ENCODE results near the gene POTEF. TPM values are rescaled to one million over a fixed set of nuclear protein-coding genes. Genes with fewer than 3 reads are reported as not detected.
"Not testable (repeated sequence)": the region's sequence is repeated elsewhere in the genome, so short reads cannot be mapped to it uniquely, and the experiment has no call there.

Gene POTEF
- total RNA-seq, 4 donors from 2014 or later: not detected

DNA sequence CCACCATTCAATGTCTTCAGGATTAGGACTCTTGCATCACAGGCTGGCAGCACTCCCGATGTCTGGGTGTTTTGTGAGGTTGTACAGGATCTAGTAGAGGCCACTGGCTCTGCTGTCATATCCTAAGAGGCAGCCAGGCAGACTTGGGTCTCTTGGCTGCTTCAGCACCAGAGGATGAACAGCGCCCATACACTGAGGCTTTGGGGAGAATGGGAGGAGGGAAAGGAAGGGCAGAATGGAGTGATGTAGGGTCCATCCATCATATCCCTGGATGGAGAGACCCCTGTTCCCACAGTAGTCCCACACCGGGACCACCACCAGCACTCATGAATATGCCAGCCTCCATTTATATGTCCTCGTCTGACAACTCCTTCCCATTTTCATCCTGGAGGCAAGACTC is 80.6 kb downstream of the POTEF start:
- H3K27ac ChIP-seq; H3K27me3 ChIP-seq; DNase-seq; ATAC-seq; H3K36me3 ChIP-seq; in situ Hi-C loops (cut with MboI; ENCODE audit: low sequenced_read_pairs in 4 of 4); H3K4me1 ChIP-seq; H3K9me3 ChIP-seq; H3K4me3 ChIP-seq; intact Hi-C loops (cut with DNase I; ENCODE audit: low total_unique reads): not testable (repeated sequence)

DNA sequence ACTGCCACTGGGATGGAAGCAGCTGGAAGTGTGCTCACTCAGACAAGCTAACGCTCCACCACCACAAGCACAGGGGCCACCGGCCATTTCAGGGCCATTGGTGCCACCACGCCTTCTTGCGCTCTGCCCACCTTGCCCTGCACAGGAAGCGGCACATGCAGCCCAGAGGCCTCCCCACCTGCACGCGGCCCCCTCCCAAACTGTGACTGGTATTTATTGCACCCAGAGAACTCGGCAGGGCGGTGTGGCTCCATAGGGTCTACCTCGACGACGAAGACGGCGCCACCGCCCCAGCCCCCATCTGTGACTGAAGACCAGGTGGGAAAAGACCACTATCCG is 90.8 kb downstream of the POTEF start:
- H3K27ac ChIP-seq; H3K36me3 ChIP-seq; DNase-seq; H3K4me3 ChIP-seq; intact Hi-C loops (cut with DNase I; ENCODE audit: low total_unique reads); ATAC-seq; in situ Hi-C loops (cut with MboI; ENCODE audit: low sequenced_read_pairs in 4 of 4); H3K27me3 ChIP-seq; H3K9me3 ChIP-seq; H3K4me1 ChIP-seq: not testable (repeated sequence)

DNA sequence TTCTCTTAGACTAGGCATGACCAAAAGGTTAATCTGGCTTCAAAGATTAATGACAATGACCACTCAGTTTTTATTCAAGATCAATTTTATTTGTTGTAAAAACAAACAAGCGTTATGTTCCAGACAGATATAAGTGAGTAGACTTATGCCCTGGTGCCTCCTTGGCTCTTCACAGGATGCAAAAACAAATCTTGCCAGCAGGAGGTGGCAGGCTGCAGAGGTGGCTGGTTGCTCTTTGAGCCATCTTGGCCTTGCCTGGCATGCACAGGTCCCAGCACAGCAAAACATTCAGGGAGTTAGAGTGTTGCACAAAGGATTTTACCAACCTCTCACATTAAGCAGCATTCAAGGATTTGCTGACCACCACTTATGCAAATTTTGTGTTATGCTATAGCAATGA is 103.1 kb downstream of the POTEF start:
- H3K27me3 ChIP-seq; intact Hi-C loops (cut with DNase I; ENCODE audit: low total_unique reads); ATAC-seq; H3K36me3 ChIP-seq; H3K4me3 ChIP-seq; H3K4me1 ChIP-seq; H3K9me3 ChIP-seq; DNase-seq; in situ Hi-C loops (cut with MboI; ENCODE audit: low sequenced_read_pairs in 4 of 4); H3K27ac ChIP-seq: not testable (repeated sequence)

Other genes with a start within 250 kb of the POTEF start
- gene RAB6C, start 149.6 kb downstream of the POTEF start, total RNA-seq: not detected
- 1 to 10 TPM in 1 of 4 donors, under 1 TPM in 1, not detected in 2; 0.42 to 1.2 TPM for gene CCDC74B, start 15.9 kb upstream of the POTEF start, total RNA-seq
- 10 to 100 TPM; 19.5 to 33.4 (median 24.5) TPM for gene SMPD4, start 52.4 kb upstream of the POTEF start, total RNA-seq
- gene MZT2B, start 53.0 kb upstream of the POTEF start, total RNA-seq: 10 to 100 TPM; 57.0 to 86.5 (median 69.9) TPM
- gene TUBA3E, start 69.2 kb upstream of the POTEF start, total RNA-seq: not detected
- gene IMP4, start 213.7 kb upstream of the POTEF start, total RNA-seq: 100 to 1,000 TPM; 114 to 179 (median 149) TPM
- gene PTPN18, start 226.8 kb upstream of the POTEF start, total RNA-seq: 10 to 100 TPM in 1 of 4 donors, 1 to 10 TPM in 3; 3.0 to 15.2 (median 7.0) TPM

All from gastrocnemius medialis (tissue), 4 donors.